ENCODE data around the gene DENND4A. TPM values are rescaled to one million over a fixed set of nuclear protein-coding genes. Genes with fewer than 3 reads are reported as not detected.
"Not testable (repeated sequence)": the region's sequence is repeated elsewhere in the genome, so short reads cannot be mapped to it uniquely, and the experiment has no call there.

Gene DENND4A
- total RNA-seq, 1 donor from 2014 or later: 76.6 TPM

DNA sequence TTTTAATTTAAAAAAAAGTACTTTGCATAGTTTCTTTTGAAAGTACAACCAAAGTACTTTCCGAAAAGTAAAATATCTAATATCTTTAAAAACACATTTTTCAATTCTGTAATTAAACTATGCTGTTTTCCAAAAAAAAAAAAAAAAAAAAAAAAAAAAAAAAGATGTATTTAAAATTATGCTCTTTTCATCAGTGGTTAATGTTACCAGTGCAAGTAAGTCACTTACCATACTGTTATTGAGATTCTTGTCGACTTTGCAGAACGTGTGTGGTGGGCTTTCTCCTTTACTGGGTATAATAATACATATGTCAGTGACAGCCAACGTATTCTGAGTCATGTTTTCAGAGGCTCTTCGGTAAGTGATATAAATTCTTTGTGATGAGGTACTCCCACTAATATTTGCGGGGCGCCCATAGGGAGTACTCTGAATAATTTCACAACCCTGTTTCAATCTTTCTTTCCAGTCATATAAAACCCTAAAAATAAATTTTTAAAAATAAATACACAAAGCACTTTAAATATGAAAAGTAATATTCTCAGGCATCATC is 39.9 kb downstream of the DENND4A start:
- DNase-seq: no peak

DNA sequence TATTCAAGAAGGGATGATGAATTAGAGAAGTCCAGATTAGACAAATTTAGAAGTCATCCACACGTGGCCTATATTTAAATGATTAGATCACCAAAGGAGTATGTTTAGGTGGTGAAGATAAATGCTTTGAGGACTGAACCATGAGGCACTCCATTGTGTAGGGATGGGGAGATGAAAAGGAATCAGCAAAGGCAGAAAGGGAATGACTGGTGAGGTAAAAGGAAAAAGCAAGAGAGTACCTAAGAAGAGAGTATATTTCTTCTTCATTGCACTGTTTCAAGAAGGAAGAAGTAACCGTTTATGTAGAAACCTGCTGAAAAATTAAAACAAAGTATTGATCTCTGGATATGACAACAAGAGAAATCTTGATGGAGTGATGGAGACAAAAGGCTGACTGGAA is 40.7 kb downstream of the DENND4A start:
- no peak for DNase-seq

DNA sequence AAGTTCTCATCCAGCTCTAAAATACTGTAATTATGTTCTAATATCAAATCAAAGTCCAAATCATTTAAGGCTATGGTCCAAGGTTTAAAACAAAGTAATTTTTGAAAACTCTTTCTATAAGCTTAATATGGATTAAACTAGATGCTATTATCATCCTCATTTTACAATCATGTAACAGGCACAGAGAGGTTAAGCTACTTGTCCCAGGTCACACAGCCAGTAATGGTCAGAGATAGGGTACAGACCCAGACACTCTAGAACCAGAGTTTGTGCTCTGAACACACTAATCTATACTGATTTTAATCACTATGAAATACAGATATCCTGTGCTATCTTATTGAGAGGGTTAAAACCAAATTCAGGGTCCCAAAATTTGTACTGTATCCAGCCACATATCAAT is 44.8 kb downstream of the DENND4A start:
- no peak for DNase-seq

DNA sequence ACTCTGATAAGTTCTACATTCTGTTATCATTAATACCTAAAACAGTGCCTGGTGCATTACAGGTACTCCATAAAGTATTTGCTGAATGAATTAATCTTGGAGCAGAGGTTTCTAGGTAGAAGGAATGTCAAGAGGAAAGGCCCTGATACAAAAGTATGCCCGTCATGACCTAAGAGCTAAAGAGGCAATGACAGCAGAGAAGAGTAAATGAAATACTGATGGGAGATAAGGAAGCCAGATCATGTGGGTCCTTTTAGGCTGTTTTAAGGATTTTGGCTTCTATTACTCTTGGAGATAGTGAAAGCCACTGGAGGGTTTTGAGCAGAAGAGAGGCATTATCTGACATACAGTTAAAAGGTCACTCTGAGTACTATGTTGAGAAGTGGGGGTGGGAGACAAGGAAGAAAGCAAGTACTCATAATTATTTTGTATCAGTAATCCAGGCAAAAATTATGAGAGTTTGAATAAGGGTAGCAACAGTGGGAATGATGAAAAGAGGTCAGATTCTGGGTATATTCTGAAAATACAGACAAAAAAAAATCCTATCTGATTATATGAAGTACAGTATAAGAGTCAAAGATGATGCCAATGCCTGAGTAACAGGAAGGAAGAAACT is 48.3 kb downstream of the DENND4A start:
- no peak for DNase-seq

DNA sequence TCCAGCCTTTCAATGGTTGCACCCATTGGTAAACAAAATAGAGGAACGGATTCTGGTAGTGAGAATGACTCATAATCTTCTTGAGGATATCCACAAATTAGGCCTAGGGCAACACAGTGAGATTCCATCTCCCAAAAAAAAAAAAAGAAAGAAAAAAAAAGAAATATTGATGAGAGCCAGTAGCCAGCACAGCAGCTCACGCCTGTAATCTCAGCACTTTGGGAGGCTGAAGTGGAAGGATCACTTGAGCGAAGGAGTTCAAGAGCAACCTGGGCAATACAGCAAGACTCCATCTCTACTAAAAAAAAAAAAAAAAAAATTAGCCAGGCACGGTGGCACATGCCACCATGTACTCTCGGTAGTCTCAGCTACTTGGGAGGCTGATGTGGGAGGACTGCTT is 51.9 kb downstream of the DENND4A start:
- no peak for DNase-seq

DNA sequence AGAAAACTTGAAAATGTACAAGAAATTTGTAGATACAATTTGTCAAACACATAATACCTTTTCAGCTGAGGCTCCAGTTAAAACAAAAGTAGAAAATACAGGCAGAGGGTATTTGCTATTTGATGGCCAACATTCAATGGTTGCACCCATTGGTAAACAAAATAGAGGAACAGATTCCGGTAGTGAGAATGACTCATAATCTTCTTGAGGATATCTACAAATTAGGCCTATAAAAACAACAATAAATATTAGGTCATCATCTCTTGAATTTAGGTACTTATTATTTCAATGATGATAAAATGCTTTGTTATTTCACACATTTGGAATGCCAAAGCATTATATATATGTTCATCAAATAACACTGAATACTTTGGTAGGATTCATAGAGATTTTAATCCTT is 53.4 kb downstream of the DENND4A start:
- no peak for DNase-seq

DNA sequence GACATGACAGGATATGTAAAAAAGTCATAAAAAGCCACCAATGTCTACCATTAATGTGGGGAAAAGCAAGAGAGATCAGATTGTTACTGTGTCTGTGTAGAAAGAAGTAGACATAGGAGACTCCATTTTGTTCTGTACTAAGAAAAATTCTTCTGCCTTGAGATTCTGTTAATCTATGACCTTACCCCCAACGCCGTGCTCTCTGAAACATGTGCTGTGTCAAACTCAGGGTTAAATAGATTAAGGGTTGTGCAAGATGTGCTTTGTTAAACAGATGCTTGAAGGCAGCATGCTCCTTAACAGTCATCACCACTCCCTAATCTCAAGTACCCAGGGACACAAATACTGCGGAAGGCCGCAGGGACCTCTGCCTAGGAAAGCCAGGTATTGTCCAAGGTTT is 58.5 kb downstream of the DENND4A start:
- not testable (repeated sequence) for DNase-seq

DNA sequence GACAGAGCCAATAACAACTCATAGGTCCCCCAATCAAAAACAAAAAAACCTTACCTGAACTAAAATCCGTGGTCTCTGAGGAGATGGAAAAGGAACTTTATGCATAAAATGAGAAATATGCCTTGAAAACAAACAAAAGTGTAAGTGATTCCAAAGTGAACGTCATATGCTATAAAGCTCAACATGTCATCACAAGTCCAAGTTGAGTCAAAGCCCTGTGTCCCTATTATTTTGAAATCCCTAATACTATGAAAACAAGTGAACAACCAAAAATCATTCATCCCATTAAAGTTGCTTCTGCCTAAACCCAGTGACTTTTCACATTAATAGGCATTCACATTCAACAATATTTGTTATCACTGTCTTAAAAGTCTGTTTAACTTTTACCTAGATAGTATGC is 59.4 kb downstream of the DENND4A start:
- no peak for DNase-seq

DNA sequence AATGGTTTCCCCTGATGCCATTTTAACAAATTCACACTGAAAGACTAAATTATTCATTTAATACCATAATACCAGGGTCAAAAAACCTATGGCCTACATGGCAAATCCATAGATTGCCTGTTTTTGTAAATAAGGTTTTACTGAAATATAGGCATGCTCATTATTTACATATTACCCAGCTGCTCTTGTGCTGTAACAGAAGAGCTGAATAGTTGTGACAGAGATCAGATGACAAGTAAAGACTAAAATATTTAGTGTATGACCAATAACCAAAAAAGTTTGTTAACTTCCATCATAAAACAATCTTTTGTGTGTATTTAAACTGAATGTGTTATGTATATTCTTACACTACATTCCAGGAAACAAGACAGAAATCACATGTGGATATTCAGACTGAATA is 60.2 kb downstream of the DENND4A start:
- DNase-seq: no peak

DNA sequence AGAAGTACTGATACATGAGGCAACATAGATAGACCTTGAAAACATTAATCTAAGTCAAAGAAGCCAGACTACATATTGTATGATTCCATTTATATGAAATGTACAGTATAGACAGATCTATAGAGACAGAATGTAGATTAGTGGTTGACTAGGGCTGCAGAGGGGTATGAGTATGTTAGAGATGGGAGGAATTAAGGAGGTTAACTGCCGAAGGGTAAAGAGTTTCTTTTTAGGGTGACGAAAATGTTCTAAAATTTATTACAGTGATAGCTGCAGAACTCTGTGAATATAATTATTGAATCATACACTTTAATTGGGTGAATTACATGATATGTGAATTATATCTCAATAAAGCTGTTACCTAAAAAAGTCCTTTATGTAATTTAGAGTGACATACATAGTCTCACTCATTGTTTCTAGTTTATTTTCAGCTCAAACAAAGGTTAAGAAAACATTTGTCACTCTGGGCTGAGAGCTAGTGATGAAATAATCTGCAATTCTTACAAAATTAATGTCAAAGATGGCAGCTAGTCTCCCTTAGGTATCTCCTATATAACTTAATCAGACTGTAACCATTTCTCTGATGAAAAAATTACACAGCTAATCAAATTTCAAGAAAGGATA is 61.4 kb downstream of the DENND4A start:
- no peak for DNase-seq

DNA sequence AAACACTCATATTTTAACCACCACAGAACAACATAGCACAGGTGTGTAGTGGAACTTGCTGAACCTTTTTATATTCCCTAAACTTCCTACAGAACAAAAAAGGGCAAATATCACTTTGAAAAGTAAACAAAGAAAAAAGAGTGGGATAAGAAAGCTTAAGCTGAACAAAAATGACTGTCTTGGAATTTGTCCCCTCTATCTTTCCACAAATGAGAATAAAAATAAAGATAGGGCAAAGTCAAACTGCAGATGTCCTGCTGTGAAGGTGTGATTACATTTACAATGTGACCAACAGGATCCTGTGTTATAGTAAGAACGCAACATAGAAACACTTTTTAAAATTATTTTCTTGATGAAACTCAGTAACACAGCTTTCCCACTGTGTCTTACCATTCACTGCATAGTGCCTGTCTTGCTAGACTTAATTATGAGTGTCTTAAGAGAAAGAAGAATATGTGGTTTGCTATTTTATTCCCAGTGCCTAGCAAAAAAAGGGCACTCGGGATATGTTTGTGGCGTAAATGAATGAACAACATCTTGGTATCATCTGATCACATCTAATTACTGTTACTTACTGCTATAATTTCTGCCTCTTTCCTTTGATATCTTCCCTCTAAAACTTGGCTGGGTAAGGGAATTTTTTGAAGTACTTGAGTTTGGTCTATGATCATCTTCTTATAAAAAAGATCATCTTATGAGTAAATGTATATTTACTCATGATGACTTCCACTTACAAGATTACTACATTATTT is 67.5 kb downstream of the DENND4A start:
- no peak for DNase-seq

DNA sequence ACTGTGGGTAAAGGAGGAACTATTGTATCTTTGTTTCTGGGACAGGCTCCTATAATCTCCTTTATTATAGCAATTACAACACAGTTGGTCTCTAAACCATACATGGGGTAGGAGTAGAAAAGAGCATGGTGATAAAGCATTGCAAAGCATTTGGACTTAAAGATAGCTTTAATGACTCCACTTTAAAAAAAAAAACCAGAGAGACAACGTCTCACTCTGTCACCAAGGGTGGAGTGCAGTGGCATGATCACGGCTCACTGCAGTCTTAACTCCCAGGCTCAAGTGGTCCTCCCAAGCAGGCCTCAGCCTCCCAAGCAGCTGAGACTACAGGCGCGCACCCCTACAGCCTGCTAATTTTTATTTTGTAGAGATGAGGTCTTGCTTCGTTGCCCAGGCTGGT is 68.2 kb downstream of the DENND4A start:
- DNase-seq: no peak

DNA sequence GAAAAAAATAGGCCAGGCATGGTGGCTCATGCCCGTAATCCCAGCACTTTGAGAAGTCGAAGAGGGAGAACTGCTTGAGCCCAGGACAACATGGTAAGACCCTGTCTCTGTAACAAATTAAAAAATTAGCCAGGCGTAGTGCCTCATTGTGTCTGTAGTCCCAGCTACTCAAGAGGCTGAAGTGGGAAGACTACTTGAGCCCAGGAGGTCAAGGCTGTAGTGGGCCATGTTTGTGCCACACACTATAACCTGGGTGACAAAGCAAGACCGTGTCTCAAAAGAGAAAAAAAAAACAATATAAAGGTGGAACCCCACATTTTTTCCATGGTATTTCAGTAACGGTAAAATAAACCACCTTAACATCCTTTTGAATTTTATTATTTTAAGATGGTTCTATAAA is 69.9 kb downstream of the DENND4A start:
- no peak for DNase-seq

DNA sequence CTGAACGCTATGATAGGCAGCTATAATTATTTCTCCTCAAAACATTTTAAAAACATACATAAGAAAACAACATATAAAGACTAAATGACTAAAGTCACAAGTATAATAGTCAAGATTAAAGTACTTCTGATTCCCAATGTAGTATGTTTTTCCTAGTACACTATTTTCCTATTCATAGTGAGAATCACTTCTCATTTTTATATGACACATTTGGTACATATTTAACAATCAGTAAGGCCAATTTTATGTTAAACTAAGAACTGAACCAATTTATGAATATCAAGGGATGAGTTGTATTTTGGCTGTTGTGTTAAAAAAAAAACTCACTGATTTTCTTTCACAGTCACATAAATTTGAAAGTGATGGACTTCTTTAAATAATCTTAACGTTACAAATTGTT is 79.7 kb downstream of the DENND4A start:
- DNase-seq: no peak

DNA sequence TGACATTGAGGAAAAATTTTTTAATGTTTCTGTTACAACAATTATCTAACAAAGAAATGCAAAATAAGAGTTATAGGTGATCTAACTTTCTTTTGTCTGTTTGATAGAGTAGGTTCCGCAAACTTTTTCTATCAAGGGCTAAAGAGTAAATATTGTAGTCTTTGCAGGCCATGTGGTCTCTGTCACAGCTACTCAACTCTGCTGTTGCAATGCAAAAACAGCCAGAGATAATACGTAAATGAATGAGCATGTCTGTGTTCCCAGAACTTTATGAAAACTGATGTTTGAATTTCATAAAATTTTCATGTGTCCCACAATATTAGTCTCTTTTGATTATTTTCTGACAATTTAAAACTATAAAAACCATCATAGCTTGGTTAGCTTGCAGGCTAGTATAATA is 97.0 kb downstream of the DENND4A start:
- no peak for DNase-seq

DNA sequence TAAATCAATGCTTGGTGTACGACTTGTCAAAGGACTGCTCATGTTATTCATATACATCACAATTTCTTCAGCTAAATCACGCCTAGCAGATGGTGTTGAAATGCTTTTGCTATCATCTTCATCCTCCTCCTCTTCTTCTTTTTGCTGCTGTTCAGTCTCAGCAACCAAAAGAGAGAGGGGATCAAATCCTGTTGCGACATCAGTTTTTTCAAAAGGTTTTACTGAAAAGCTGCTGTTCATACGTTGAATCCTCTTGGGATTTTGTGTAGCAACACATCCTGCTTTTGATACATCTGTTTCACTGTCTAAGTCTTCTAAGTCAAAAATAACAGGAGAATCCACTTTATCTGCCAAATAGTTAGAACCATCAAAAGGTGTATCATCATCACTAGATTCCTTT is 101.3 kb downstream of the DENND4A start:
- DNase-seq: no peak

DNA sequence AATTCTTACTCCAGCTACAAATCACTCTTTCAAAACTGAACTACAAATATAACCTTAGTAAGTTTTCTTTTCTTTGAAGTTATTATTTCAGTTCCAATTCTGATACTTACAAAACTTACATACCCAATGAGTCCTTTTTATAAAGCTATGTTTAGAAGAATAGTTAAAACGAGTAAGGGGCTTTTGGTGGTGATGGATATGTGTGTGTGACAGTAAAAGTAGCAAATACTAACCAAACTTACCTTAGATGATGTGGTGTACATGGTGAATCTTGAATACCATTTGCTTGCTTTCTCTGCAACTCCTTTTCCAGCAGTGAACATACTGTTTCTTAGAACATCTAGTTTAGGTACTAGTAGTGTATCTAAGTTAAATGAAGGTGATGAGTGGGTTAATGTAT is 101.9 kb downstream of the DENND4A start:
- DNase-seq: no peak

DNA sequence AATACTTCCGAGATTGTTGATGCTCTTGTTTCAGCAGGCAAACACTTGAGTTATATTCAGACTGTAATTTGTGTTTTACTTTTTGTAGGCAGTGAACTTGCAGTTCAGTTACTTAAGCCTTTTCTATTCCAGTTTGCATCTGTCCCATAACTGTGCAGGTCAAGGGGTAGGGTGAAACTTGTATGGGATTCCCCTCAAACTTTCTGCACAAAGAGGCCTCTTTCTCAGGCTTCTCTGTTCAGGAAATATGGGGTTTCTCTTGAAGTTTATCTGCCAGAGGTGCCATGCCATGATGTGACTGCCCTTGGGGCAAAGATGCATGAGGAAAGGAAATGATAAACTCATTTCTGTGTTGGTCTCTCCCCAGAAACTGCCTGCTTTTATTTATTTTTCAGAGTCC is 103.6 kb downstream of the DENND4A start:
- no peak for DNase-seq

DNA sequence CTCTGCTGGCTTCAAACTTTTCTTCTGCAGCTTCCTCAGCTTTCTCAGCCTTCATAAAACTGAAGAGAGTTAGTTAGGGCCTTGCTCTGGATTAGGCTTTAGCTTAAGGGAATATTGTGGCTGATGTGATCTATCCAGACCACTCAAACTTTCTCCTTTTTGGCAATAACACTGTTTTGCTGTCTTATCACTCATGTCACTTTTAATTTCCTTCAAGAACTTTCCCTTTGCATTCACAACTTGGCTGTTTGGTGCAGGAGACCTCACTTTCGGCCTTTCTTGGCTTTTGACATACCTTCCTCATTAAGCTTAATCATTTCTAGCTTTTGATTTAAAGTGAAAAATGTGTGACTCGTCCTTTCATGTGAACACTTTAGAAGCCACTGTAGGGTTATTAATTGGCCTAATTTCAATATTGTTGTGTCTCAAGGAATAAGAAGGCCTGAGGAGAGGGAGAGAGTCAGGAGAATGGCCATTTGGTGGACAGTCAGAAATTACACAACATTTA is 109.6 kb downstream of the DENND4A start:
- no peak for DNase-seq

DNA sequence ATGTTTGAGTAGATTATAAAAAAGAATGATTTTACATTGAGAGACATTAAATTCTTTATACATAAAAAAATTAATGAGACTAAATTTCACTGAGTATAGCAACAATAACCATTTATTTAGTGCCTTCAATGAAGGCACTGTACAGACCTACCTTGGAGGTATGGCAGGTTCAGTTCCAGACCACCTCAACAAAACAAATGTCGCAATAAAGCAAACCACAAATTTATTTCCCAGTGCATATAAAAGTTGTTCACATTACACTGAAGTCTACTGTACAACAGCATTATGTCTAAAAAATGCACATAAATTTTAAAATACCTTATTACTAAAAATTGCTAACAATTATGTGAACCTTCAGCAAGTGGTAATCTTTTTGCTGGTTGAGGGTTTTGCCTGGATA is 111.5 kb downstream of the DENND4A start:
- no peak for DNase-seq

DNA sequence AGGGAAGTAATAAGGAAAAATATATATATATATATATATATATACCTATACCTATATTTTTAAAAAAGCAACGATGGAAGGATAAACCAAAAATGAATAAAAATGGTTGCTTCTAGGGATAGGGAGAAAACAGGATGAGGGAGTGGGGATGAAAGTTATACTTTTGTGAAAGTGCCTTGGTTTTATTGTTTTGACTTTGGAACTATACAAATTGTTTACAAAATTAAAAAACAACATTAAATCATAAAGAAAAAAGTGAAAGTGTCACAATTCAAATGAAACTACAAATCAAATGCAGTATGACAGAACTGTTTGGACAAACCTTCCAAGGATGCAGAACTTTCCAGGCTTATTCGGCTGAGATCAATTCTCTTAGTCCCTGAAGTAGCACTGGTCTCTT is 116.0 kb downstream of the DENND4A start:
- DNase-seq: no peak

DNA sequence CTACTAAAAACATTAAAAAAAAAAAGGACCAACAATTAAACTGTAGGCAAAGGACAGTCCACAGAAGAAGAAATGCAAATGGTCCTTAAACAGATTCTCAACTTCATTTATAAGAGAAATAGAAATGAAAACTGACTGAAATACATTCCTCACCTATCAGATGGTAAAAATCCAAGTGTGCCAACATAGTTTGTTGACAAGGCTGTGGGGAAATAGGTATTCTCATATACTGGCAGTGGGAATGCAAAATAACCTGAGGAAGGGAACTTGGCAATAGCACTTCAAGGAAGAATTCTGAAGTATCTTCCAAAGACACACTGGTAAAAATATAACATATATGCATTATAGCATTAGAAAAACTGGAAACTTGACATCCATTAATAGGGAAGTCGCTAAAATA is 116.5 kb downstream of the DENND4A start:
- DNase-seq: no peak

DNA sequence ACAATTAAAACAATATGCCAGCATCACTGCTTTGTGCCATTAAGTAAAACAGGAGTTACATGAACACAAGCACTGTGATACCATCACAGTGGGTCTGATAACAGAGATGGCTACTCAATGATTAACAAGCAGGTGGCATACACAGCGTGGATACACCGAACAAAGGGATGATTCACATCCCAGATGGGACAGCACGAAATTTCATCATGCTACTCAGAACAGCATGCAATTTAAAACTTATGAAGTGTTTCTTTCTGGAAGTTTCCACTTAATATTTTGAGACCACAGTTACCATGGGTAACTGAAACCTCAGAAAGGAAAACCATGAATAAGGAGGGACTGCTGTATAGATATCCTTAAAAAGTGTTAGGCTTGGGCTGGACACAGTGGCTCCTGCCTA is 125.8 kb downstream of the DENND4A start:
- DNase-seq: no peak

DNA sequence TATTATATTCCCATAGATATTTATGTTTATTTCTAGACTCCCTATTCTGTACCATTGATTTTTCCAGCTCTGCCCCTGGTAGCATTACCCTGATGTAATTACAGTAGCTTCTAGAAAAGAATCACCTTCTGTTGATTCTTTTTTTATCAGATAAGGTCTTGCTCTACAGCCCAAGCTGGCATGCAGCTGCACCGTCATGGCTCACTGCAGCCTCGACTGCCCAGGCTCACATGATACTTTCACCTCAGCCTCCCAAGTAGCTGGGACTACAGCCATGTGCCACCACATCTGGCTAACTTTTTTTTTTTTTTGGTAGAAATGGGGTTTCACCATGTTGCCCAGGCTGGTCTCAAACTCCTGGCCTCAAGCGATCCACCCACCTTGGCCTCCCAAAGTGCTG is 128.6 kb downstream of the DENND4A start:
- no peak for DNase-seq
